GM19468 (cell line): Measurements from ENCODE around the gene OR3A2.
"Not testable (repeated sequence)": the region's sequence is repeated elsewhere in the genome, so short reads cannot be mapped to it uniquely, and the experiment has no call there.

Experiments
- ATAC-seq: cut with Tn5 transposase; IDR thresholded peaks from one replicate; pipeline ENCODE4 v1.9.1; 2021; ENCODE audit warnings: mild to moderate bottlenecking, moderate library complexity, moderate number of reproducible peaks; ENCODE audit not compliant: unreplicated experiment; ENCODE audit errors: extremely low read depth

OR3A2 gene

DNA sequence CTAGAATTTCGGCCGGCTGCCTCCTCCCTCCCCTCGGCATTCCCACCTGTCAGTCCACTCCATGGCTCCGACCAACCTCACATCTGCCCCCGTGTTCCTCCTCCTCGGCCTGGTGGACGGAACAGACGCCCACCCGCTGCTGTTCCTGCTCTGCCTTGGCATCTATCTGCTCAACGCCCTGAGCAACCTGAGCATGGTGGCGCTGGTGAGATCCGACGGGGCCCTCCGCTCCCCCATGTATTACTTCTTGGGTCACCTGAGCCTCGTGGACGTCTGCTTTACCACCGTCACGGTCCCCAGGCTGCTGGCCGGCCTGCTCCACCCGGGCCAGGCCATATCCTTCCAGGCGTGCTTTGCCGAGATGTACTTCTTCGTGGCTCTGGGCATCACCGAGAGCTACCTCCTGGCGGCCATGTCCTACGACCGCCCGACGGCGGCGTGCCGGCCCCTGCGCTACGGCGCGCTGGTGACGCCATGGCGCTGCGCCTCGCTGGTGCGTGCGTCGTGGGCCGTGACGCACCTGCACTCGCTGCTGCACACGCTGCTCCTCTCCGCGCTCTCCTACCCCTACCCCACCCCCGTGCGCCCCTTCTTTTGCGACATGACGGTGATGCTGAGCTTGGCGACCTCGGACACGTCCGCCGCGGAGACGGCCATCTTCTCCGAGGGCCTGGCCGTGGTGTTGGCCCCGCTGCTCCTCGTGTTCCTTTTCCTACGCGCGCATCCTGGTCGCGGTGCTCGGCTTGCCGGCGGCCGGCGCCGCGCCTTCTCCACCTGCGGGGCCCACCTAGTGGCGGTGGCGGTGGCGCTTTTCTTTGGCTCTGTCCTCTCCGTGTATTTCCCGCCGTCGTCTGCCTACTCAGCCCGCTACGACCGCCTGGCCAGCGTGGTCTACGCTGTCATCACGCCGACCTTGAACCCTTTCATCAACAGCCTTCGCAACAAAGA, at the start of gene OR3A2:
Gene OR3A2 (minus strand): TSS at position 440 of the 948 bp plus-strand sequence.
- ATAC-seq: no peak

DNA sequence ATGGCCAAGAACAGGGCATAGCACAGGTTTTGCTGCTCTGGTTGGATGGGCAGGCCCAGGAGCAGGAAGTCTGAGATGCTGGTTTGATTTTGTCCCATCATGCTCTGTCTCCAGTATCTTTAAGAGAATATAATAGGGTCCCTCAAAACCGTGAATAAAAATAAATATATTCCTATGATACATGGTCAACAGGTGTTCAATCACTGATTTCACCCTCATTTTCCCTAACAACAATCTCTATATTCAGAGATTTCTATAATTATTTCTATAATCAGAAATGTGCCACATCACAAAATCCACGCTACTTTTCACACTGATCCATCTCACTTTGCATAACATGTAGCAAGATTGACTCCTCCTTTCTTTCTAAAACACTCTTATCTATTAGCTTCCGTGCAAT, 47.6 kb upstream of the OR3A2 start, which contains the start of gene OR1E2:
Gene OR1E2 (minus strand): TSS at position 101 of the 400 bp plus-strand sequence. CDS start 0 bp downstream, at position 101.
- ATAC-seq: no peak

DNA sequence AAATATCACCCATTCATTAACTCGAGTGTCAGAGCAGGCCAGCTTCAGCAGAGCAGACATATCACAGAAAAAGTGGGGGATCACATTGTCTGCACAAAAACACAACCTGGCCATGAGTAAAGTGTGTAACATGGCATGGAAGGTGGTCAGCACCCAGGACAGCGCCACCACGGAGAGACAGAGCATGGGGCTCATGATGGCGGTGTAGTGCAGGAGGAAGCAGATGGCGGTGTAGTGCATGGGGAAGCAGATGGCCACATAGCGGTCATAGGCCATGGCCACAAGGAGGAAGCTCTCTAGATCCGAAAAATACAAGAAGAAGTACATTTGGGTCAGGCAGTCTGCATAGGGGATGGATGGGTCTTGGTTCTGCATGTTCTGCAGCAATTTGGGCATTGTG, 47.1 kb upstream of the OR3A2 start:
- not testable (repeated sequence) for ATAC-seq

DNA sequence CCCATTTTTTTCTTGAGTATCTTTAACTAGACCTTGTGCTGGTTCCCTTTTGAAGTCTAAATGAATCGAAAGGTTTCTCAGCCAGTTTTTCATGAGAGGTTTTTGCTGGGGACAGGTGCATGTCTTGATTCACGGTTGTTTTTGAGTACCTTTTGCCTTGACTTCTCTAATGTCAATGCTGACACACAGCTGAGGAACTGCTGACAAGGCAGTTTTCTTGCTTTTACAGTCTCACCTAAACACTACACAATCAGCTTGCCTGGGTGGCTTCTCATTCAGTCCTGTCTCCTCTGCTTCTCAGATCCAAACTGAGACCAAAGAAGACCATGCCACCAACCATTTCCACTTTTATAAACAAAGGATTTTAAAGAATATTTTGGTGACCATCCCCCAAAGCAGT, 32.1 kb upstream of the OR3A2 start:
- ATAC-seq: no peak

DNA sequence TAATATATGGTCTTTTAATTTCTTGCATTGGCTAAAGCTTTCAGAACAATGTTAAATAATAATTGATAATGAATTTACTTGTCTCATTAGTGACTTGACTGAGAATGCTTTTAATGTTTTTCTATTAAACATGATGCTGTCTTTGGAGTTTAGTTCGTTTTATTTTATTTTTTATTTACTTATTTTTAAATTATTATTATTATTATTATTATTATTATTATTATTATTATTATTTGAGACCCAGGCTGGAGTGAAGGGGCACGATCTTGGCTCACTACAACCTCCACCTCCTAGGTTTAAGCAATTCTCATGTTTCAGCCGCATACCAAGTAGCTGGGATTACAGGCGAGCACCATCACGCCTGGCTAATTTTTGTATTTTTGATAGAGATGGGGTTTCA, 29.5 kb upstream of the OR3A2 start:
- no peak for ATAC-seq

DNA sequence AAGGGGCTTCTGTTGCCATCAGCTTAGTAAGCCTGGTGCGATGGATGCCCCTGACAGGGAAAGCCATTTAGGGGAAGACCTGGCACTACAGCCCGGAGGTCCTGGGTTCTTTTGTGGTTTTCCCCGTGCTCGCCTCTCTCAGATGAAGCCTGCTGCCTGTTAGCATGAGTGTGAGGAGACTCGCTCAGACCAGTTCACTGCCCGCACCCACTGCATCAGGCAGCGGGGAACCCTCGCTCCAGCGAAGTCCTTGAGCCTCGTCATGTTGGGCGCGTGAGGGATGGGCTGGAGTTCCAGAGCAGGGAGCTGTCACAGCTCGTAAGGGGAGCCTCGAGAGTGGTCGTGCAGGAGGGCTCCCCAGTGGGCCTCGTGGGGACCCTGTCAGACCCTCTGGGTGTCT, 26.1 kb upstream of the OR3A2 start:
- not testable (repeated sequence) for ATAC-seq

DNA sequence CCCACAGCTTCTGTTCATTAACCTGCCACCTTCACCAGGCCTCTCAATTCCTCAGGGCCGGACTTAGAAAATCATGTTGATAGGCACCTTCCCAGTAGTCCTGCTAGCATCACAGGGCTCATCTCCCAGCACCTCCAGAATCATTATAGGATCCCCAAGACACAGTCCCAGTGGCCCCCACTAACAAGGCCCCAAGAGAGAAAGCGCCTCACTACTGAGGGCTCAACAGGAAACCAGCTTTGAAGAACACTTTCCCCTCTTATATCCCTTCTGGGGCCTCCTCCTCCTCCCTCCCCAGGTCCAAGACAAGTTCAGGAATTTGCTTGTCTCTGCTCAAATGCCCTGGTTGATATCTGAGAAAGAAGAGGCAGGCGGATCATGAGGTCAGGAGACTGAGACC, 25.0 kb upstream of the OR3A2 start, which contains the start of gene OR3A3:
Gene OR3A3 (plus strand): TSS at position 301 of the 400 bp plus-strand sequence.
- ATAC-seq: no peak

DNA sequence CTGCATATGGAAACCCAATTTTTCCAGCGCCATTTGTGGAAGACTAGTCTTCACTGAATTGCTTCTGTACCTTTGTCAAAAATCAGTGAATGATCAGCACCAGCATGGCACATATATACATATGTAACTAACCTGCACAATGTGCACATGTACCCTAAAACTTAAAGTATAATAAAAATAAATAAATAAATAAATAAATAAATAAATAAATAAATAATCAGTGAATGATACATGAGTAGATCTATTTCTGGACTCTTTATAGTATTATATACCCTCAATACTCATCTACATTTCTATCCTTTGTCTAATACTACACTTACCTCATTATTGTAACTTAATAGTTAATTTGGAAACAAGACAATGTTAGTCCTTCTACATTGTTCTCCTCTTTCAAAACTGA, 17.7 kb upstream of the OR3A2 start:
- not testable (repeated sequence) for ATAC-seq

DNA sequence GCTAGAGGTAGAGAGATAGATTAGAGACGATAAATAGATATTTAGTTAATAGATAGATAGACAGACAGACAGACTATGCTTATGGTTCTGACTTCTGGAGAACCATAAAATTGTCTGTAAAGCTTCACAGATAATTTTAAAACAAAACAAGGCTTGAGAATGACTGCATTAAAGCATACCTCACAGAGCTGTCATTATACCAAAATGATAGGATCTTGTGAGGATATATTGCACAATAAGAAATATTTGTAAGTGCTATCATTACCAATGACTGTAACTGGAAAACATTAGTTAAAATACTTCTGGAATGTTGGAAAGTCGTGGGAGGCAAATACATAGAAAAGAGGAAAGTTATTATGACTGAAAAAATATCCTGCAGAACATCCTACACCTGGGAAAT, 15.7 kb upstream of the OR3A2 start:
- no peak for ATAC-seq

DNA sequence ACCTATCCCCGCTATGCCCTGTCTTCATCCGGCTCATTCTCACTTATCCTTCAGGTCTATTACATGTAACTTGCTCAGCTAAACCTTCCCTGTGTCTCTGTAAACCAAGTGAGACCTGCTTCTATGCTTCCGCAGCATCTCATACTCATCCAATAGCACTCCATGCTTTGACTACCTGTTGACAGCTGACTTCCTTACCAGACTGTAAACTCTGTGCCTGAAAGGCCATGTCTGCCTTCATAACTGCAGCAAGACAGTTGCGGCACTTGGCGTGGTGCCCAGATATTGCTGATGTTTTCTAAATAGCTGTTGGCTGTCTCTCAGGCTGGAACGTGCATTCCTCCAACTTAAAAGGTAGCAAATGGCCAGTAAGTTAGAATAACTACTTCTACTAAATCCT, 13.9 kb upstream of the OR3A2 start:
- ATAC-seq: no peak

DNA sequence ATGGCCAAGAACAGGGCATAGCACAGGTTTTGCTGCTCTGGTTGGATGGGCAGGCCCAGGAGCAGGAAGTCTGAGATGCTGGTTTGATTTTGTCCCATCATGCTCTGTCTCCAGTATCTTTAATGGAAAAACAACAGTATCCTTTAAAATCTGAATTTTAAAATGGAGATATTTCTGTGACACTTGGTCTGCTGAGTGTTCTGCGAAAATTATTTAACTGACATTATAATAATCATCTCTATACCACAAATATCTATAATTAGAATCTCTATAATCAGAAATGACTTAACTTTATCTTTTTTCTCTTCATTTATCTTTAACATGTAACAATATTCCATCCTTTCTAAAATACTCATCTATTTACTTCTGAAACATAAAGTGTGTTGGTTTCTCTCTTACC, 12.2 kb upstream of the OR3A2 start, which contains the start of gene OR1E1:
Gene OR1E1 (minus strand): TSS at position 101 of the 400 bp plus-strand sequence. CDS start 0 bp downstream, at position 101.
- ATAC-seq: no peak

DNA sequence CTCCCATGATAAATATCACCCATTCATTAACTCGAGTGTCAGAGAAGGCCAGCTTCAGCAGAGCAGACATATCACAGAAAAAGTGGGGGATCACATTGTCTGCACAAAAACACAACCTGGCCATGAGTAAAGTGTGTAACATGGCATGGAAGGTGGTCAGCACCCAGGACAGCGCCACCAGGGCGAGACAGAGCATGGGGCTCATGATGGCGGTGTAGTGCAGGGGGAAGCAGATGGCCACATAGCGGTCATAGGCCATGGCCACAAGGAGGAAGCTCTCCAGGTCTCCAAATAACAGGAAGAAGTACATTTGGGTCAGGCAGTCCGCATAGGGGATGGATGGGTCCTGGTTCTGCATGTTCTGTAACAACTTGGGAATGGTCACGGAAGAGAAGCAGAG, 11.7 kb upstream of the OR3A2 start:
- not testable (repeated sequence) for ATAC-seq

DNA sequence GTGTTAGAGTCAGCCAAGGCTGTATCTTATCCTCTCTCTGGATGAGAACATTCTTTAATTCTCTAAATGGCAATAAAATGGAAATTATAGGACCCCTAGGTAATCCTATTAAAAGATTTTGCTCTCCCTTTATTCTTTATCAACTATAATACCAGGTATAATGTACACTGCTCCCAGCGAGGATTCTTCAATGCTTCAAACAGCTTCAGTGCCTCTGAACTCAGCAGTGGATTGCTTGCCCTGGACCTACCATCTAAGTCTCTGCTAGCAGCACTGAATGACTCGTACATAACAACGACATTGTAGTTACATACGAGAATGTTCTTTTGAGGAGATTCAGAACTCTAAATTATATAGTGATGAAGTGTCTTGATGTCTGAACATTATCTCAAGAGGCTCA, 3.7 kb upstream of the OR3A2 start:
- no peak for ATAC-seq

DNA sequence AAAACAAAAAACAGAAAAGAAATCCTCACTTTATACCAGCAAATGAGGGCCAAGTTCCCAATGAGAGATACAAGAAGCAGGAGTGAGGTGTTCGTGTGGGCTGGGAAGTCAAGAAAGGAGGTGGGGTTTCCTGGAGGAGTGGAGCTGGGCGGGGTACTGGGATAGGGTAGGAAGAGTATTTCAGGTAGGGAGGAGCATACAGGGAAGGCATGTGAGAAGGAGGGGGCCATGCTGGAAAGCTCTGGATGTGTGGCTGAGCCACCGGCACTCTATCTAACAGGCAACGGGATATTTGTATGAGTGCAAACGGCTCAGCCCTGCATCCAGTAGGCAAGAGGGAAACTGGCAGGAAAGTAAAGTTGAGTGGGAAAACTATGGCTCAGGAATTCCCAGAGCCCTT, 4.2 kb downstream of the OR3A2 start:
- no peak for ATAC-seq

DNA sequence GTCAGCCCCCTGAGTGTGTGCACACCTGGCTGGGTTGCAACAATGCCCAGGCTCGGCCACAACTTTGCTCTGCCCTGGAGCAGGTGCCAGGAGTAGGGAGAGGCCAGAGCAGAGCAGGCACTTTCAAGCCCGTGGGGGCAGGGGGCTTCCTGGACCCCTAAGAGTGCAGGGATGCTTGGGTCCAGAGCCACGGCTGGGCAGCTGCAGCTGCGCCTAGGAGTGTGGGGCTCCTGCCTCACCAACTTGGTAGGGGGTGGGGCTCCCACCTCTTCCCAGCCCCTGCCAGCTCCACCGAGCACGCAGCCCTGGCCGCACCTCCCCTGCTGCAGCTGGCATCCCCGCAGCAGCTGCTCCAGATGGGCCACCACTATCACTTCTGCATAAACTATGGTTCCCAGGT, 7.8 kb downstream of the OR3A2 start:
- ATAC-seq: no peak

DNA sequence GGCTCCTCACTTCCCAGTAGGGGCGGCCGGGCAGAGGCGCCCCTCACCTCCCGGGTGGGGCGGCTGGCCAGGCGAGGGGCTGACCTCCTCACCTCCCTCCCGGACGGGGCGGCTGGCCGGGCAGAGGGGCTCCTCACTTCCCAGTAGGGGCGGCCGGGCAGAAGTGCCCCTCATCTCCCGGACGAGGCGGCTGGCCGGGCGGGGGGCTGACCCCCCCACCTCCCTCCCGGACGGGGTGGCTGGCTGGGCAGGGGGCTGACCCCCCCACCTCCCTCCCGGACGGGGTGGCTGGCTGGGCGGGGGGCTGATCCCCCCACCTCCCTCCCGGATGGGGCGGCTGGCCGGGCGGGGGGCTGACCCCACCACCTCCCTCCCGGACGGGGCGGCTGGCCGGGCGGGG, 14.9 kb downstream of the OR3A2 start:
- not testable (repeated sequence) for ATAC-seq

DNA sequence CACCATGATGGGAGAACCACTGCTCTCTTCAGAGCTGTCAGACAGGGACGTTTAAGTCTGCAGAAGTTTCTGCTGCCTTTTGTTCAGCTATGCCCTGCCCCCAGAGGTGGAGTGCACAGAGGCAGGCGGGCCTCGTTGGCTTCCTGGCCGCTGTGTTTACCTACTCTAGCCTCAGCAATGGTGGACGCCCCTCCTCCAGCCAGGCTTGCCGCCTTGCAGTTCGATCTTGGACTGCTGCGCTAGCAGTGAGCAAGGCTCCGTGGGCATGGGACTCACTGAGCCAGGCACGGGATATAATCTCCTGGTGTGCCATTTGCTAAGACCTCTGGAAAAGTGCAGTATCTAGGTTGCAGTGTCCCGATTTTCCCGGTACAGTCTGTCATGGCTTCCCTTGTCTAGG, 43.3 kb downstream of the OR3A2 start:
- not testable (repeated sequence) for ATAC-seq

DNA sequence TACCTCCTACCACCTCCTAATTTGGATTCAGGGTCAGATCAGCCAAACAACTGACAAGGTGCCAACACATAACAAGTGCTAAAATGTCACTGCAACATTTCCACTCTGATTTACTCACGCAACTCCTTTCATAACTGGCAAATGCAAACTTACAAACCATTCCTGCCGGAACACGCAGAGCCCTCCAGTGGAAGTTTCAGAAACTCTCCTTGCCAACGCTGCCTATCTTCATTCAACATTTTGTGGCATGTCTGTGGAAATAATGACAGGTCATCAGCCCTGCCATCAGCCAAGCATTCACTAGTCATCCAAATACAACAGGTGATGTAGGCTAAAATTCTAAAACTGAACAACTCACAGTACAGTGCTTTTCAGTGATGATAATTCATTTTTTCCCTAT, 50.2 kb downstream of the OR3A2 start:
- ATAC-seq: no peak

DNA sequence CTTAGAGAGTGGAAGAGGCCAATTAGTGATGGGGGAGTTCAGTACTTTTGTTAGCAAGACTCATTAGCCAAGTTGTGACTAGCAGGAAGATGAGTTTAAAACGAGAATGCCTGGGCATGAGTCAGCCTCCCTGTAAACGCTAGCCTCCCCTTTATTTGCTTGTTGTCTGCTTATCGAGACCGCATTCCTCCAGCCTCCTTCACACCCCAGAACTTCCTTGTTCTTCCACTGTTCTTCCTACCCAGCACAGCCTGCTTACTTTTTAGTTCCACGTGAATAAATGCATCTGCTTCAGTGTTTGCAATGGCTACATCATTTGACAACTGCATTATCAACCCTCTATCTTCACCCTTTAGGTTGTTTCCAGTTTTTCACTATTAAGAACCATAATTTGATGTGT, 67.8 kb downstream of the OR3A2 start:
- no peak for ATAC-seq

DNA sequence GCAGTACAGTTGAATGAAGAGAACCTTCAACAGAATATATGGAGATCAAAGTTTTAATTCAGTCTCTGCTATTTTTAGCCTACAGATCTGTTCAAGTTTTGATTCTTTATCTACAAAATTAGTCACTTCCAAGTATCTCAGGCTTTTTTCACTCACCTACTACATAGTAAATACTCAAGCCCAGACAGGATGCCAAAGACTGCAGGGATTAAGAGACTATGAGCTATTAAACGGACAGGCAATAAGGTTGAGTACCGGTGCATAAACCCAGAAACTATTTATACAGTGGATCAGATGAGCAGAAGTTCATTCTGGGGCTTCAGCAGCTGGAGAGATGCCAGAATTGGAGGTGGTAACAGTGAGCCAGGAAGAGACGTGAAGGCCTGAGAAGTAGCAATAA, 69.3 kb downstream of the OR3A2 start:
- no peak for ATAC-seq

DNA sequence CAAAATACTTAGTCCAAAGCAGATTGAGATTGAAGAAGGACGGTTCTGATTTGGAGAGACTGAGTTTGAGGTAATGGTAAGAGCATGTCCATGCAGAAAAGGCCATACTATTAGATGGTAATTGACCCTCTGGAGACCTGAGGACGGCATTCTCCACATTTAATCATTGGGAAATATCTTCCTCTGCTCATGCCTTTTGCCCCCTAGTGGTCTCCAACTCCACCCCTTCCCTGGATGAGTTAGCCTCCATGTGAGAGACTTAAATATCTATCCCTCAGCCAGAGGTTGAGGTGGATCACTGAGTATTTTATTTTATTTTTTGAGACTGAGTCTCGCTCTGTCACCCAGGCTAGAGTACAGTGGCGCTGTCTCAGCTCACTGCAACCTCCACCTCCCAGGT, 77.5 kb downstream of the OR3A2 start:
- ATAC-seq: no peak

DNA sequence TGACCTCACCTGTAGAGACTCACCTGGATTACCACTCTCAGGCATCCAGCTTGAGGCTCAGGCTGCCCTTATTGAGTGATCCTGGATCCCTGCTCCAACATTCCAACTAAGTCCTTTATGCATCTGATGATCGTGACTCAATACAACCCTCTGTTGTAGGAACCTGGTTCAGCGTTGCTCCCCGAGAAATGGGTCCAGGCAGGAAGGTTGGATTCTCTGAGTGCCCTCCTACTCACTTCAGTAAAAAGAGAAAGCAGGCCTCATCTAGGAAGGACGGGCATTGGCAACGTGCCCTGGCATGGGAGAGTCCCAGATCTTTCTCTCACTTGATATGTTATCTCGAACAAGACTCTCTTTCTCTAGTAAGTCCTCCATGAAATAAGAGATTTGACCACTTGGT, 87.8 kb downstream of the OR3A2 start, which contains the start of gene OR3A1:
Gene OR3A1 (minus strand): TSS at position 101 of the 400 bp plus-strand sequence. CDS start 5,778 bp downstream, outside the sequence.
- ATAC-seq: no peak
